ENCODE results near the gene NGFR.

The NGFR gene

GRCh38 chr17:49483599-49484509 lies 11.2 kb upstream of the NGFR start:
- no peak overlapping the region for H3K27ac ChIP-seq (ENCODE audit: low read length)
- H3K27me3 ChIP-seq (ENCODE audit: control insufficient read depth, insufficient read depth, low read length): no peaks in the 10 kb centered on the region
- no peaks in the 10 kb centered on the region for H3K36me3 ChIP-seq (ENCODE audit: control insufficient read depth, insufficient read depth, low read length)
- no CpG with 5 or more reads among the region's 9 CpGs for WGBS (ENCODE audit: insufficient coverage, insufficient read length)
- H3K9me3 ChIP-seq (ENCODE audit: control insufficient read depth, insufficient read depth, low read length): no peaks in the 10 kb centered on the region
- peaks cover 12% of the 10 kb centered on the region for H3K4me1 ChIP-seq (ENCODE audit: control insufficient read depth, insufficient read depth, low read length)
- no peak for DNase-seq (ENCODE audit: low read depth, low spot score)
- no peak overlapping the region for H3K4me3 ChIP-seq (ENCODE audit: low read length)

- no CpG with 5 or more reads among the region's 10 CpGs for WGBS (ENCODE audit: insufficient coverage, insufficient read length)
- H3K4me1 ChIP-seq (ENCODE audit: control insufficient read depth, insufficient read depth, low read length): peaks cover 12% of the 10 kb centered on the region
- no peak for DNase-seq (ENCODE audit: low read depth, low spot score)
- H3K36me3 ChIP-seq (ENCODE audit: control insufficient read depth, insufficient read depth, low read length): no peaks in the 10 kb centered on the region
- H3K4me3 ChIP-seq (ENCODE audit: low read length): no peak overlapping the region
- no peaks in the 10 kb centered on the region for H3K9me3 ChIP-seq (ENCODE audit: control insufficient read depth, insufficient read depth, low read length)
- H3K27ac ChIP-seq (ENCODE audit: low read length): no peak overlapping the region
- no peaks in the 10 kb centered on the region for H3K27me3 ChIP-seq (ENCODE audit: control insufficient read depth, insufficient read depth, low read length)
Observed at GRCh38 chr17:49484588-49484987, 10.5 kb upstream of the NGFR start.

- H3K36me3 ChIP-seq (ENCODE audit: control insufficient read depth, insufficient read depth, low read length): no peaks in the 10 kb centered on the region
- DNase-seq (ENCODE audit: low read depth, low spot score): peak; percentile 87
- H3K4me3 ChIP-seq (ENCODE audit: low read length): no peak overlapping the region
- H3K4me1 ChIP-seq (ENCODE audit: control insufficient read depth, insufficient read depth, low read length): peaks cover 12% of the 10 kb centered on the region
- H3K27ac ChIP-seq (ENCODE audit: low read length): no peak overlapping the region
- H3K9me3 ChIP-seq (ENCODE audit: control insufficient read depth, insufficient read depth, low read length): no peaks in the 10 kb centered on the region
- no peaks in the 10 kb centered on the region for H3K27me3 ChIP-seq (ENCODE audit: control insufficient read depth, insufficient read depth, low read length)
- WGBS (ENCODE audit: insufficient coverage, insufficient read length): no CpG with 5 or more reads among the region's 13 CpGs
Observed at GRCh38 chr17:49486012-49486641, 9.0 kb upstream of the NGFR start.

- Histone ChIP-seq H3K4me1 (ENCODE audit: control insufficient read depth, insufficient read depth, low read length) (peaks cover 12% of the 10 kb centered on the region), H3K36me3 (ENCODE audit: control insufficient read depth, insufficient read depth, low read length) (no peaks in the 10 kb centered on the region), H3K27ac (ENCODE audit: low read length) (no peak overlapping the region), H3K9me3 (ENCODE audit: control insufficient read depth, insufficient read depth, low read length) (no peaks in the 10 kb centered on the region), H3K27me3 (ENCODE audit: control insufficient read depth, insufficient read depth, low read length) (no peaks in the 10 kb centered on the region), H3K4me3 (ENCODE audit: low read length) (no peak overlapping the region)
- WGBS (ENCODE audit: insufficient coverage, insufficient read length): no CpG with 5 or more reads among the region's 8 CpGs
- no peak for DNase-seq (ENCODE audit: low read depth, low spot score)
Observed at GRCh38 chr17:49487183-49487582, 7.9 kb upstream of the NGFR start.

- no peaks in the 10 kb centered on the region for H3K27me3 ChIP-seq (ENCODE audit: control insufficient read depth, insufficient read depth, low read length)
- DNase-seq (ENCODE audit: low read depth, low spot score): no peak
- H3K4me3 ChIP-seq (ENCODE audit: low read length): no peak overlapping the region
- no peak overlapping the region for H3K27ac ChIP-seq (ENCODE audit: low read length)
- H3K36me3 ChIP-seq (ENCODE audit: control insufficient read depth, insufficient read depth, low read length): no peaks in the 10 kb centered on the region
- peaks cover 12% of the 10 kb centered on the region for H3K4me1 ChIP-seq (ENCODE audit: control insufficient read depth, insufficient read depth, low read length)
- no CpG with 5 or more reads among the region's 8 CpGs for WGBS (ENCODE audit: insufficient coverage, insufficient read length)
- H3K9me3 ChIP-seq (ENCODE audit: control insufficient read depth, insufficient read depth, low read length): no peaks in the 10 kb centered on the region
Observed at GRCh38 chr17:49488612-49489011, 6.5 kb upstream of the NGFR start.

GRCh38 chr17:49489348-49489747 lies 5.7 kb upstream of the NGFR start:
- Histone ChIP-seq H3K9me3 (ENCODE audit: control insufficient read depth, insufficient read depth, low read length) (no peaks in the 10 kb centered on the region), H3K4me1 (ENCODE audit: control insufficient read depth, insufficient read depth, low read length) (peaks cover 10% of the 10 kb centered on the region), H3K36me3 (ENCODE audit: control insufficient read depth, insufficient read depth, low read length) (no peaks in the 10 kb centered on the region), H3K4me3 (ENCODE audit: low read length) (no peak overlapping the region), H3K27ac (ENCODE audit: low read length) (no peak overlapping the region), H3K27me3 (ENCODE audit: control insufficient read depth, insufficient read depth, low read length) (no peaks in the 10 kb centered on the region)
- no peak for DNase-seq (ENCODE audit: low read depth, low spot score)
- WGBS (ENCODE audit: insufficient coverage, insufficient read length): no CpG with 5 or more reads among the region's 4 CpGs

GRCh38 chr17:49490276-49490675 lies 4.8 kb upstream of the NGFR start:
- H3K4me3 ChIP-seq (ENCODE audit: low read length): no peak overlapping the region
- peaks cover 8% of the 10 kb centered on the region for H3K4me1 ChIP-seq (ENCODE audit: control insufficient read depth, insufficient read depth, low read length)
- no peaks in the 10 kb centered on the region for H3K9me3 ChIP-seq (ENCODE audit: control insufficient read depth, insufficient read depth, low read length)
- H3K27me3 ChIP-seq (ENCODE audit: control insufficient read depth, insufficient read depth, low read length): no peaks in the 10 kb centered on the region
- WGBS (ENCODE audit: insufficient coverage, insufficient read length): no CpG with 5 or more reads among the region's 6 CpGs
- H3K27ac ChIP-seq (ENCODE audit: low read length): no peak overlapping the region
- no peak for DNase-seq (ENCODE audit: low read depth, low spot score)
- no peaks in the 10 kb centered on the region for H3K36me3 ChIP-seq (ENCODE audit: control insufficient read depth, insufficient read depth, low read length)

- H3K27me3 ChIP-seq (ENCODE audit: control insufficient read depth, insufficient read depth, low read length): peaks cover 7% of the 10 kb centered on the region; the same call in 1 of the 2 replicates
Observed at GRCh38 chr17:49491192-49491769, 3.8 kb upstream of the NGFR start.

GRCh38 chr17:49494399-49494985 lies 601 bp upstream of the NGFR start:
- no peaks in the 10 kb centered on the region for H3K36me3 ChIP-seq (ENCODE audit: control insufficient read depth, insufficient read depth, low read length)
- no peaks in the 10 kb centered on the region for H3K9me3 ChIP-seq (ENCODE audit: control insufficient read depth, insufficient read depth, low read length)
- H3K27me3 ChIP-seq (ENCODE audit: control insufficient read depth, insufficient read depth, low read length): peaks cover 15% of the 10 kb centered on the region
- peak overlapping the region; percentile 76 for H3K4me3 ChIP-seq (ENCODE audit: low read length)
- no CpG with 5 or more reads among the region's 17 CpGs for WGBS (ENCODE audit: insufficient coverage, insufficient read length)
- no peaks in the 10 kb centered on the region for H3K4me1 ChIP-seq (ENCODE audit: control insufficient read depth, insufficient read depth, low read length)
- no peak for DNase-seq (ENCODE audit: low read depth, low spot score)
- H3K27ac ChIP-seq (ENCODE audit: low read length): no peak overlapping the region

More at GRCh38 chr17:49491192-49491769, 3.8 kb upstream of the NGFR start:
- Histone ChIP-seq H3K4me3 (ENCODE audit: low read length) (no peak overlapping the region), H3K4me1 (ENCODE audit: control insufficient read depth, insufficient read depth, low read length) (peaks cover 6% of the 10 kb centered on the region), H3K27ac (ENCODE audit: low read length) (no peak overlapping the region), H3K36me3 (ENCODE audit: control insufficient read depth, insufficient read depth, low read length) (no peaks in the 10 kb centered on the region), H3K9me3 (ENCODE audit: control insufficient read depth, insufficient read depth, low read length) (no peaks in the 10 kb centered on the region)
- WGBS (ENCODE audit: insufficient coverage, insufficient read length): no CpG with 5 or more reads among the region's 5 CpGs
- no peak for DNase-seq (ENCODE audit: low read depth, low spot score)

GRCh38 chr17:49495842-49496182 lies 719 bp downstream of the NGFR start:
- Histone ChIP-seq H3K4me3 (ENCODE audit: low read length) (peak overlapping the region; percentile 76; the same call in 1 of the 2 replicates), H3K9me3 (ENCODE audit: control insufficient read depth, insufficient read depth, low read length) (no peaks in the 10 kb centered on the region), H3K27ac (ENCODE audit: low read length) (no peak overlapping the region), H3K27me3 (ENCODE audit: control insufficient read depth, insufficient read depth, low read length) (peaks cover 15% of the 10 kb centered on the region), H3K36me3 (ENCODE audit: control insufficient read depth, insufficient read depth, low read length) (no peaks in the 10 kb centered on the region), H3K4me1 (ENCODE audit: control insufficient read depth, insufficient read depth, low read length) (no peaks in the 10 kb centered on the region)
- WGBS (ENCODE audit: insufficient coverage, insufficient read length): no CpG with 5 or more reads among the region's 22 CpGs
- DNase-seq (ENCODE audit: low read depth, low spot score): no peak
